LNCAP (cell line): Measurements from ENCODE around the gene DPPA4.

Experiments used
- TF ChIP-seq, protein P1 (sequence below): fragments of 450-650 bp; IDR thresholded peaks from 2 replicates; pipeline ENCODE4 v1.5.1; 2017; ENCODE audit warnings: mild to moderate bottlenecking

The DPPA4 gene

DNA sequence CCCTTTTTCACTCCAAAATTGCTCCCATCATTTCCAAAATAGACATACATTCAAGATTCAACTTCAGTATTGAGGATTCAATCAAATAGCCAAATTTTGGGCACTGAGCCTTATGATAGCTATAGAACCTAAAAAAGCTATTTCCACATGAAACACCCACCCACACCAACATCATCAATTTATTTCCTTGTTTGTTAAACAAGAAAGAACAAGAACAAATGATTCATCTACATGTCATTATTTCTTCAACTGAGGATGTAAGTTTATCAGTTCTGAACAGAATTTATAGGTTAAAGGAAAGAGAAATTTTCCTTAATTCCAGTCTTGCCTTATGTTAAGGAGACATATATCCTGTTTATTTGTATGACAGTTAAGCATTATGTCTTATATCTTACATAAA lies 53.3 kb downstream of the DPPA4 start:
- TF ChIP-seq, protein P1, sequence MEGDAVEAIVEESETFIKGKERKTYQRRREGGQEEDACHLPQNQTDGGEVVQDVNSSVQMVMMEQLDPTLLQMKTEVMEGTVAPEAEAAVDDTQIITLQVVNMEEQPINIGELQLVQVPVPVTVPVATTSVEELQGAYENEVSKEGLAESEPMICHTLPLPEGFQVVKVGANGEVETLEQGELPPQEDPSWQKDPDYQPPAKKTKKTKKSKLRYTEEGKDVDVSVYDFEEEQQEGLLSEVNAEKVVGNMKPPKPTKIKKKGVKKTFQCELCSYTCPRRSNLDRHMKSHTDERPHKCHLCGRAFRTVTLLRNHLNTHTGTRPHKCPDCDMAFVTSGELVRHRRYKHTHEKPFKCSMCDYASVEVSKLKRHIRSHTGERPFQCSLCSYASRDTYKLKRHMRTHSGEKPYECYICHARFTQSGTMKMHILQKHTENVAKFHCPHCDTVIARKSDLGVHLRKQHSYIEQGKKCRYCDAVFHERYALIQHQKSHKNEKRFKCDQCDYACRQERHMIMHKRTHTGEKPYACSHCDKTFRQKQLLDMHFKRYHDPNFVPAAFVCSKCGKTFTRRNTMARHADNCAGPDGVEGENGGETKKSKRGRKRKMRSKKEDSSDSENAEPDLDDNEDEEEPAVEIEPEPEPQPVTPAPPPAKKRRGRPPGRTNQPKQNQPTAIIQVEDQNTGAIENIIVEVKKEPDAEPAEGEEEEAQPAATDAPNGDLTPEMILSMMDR: no peak

DNA sequence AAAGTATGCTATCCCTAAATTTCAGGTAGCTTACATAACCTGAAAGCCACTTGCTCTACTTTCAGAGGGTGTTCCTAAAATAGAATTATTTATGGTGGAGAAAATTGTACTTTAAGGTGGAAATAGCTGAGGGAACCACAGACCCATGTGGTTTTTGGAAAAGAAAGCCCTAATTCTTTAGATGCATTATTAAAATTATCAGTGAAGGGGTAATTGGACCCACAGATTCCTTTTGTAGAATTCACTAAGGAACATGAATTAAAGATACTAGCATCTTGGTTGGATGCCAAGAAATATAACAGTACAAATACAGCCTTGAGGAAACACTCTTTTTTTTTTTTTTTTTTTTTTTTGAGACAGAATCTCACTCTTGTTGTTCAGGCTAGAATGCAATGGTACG lies 58.8 kb downstream of the DPPA4 start:
- TF ChIP-seq, protein P1: no peak

DNA sequence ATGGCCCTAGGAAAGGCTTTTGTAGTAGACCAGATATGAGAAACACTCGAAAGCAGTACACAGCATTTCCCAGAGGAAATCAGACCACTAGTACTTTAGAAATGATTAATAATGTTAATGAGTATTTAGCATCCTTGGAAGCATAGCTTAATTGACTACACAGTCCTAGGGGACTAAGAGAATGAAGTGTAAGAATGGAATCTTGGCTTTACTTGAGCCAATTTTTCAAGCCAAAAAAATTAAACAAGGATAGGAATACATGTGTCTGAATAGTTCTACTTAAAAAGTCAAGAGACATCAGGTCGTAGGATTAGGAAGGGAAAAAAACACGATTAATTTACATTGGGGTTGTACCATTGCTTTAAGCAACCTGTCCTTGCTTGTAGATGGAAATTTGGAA lies 59.2 kb downstream of the DPPA4 start:
- TF ChIP-seq, protein P1: no peak
